Upper lobe of left lung (tissue), 6 donors: Measurements from ENCODE around the gene TAF7. TPM values are rescaled to one million over a fixed set of nuclear protein-coding genes. Genes with fewer than 3 reads are reported as not detected.
A peak's percentile ranks its signal among the peaks of the same experiment; 100 is the strongest.
"Not testable (repeated sequence)": the region's sequence is repeated elsewhere in the genome, so short reads cannot be mapped to it uniquely, and the experiment has no call there.

Experiments used
- ATAC-seq, 2 donors: fragments of 200-7000 bp; cut with Tn5 transposase; one replicate each; pipeline ENCODE4 v1.9.1; 2022; ENCODE audit warnings: mild to moderate bottlenecking in 2 of 2, moderate library complexity in 2 of 2; ENCODE audit not compliant: low FRiP score in 2 of 2
- DNase-seq, 2 donors: peaks; one replicate each; pipeline ENCODE4 v3.0.0-alpha.2; 2019 to 2020
- H3K27ac ChIP-seq, 4 donors: fragments of 200-600 bp; sonication (generic); one replicate each; pipeline ENCODE4 v1.5.1; 2016 to 2019
- H3K27me3 ChIP-seq, 4 donors: fragments of 200-600 bp; sonication (generic); one replicate each; pipeline ENCODE4 v1.5.1; 2017 to 2019
- H3K36me3 ChIP-seq, 4 donors: fragments of 200-600 bp; sonication (generic); one replicate each; pipeline ENCODE4 v1.5.1; 2016 to 2019
- H3K4me1 ChIP-seq, 4 donors: fragments of 200-600 bp; sonication (generic); one replicate each; pipeline ENCODE4 v1.5.1; 2018 to 2019
- H3K4me3 ChIP-seq, 4 donors: fragments of 200-600 bp; sonication (generic); one replicate each; pipeline ENCODE4 v1.5.1; 2017 to 2019; ENCODE audit warnings: mild to moderate bottlenecking in 2 of 4, moderate library complexity in 1 of 4
- H3K9me3 ChIP-seq, 4 donors: fragments of 200-600 bp; sonication (generic); one replicate each; pipeline ENCODE4 v1.5.1; 2018 to 2019
- EP300 ChIP-seq, 4 donors: sonication (generic); formaldehyde crosslinking; IDR thresholded peaks; one replicate each; pipeline ENCODE4 v1.5.1; 2017; ENCODE audit warnings: antibody characterized with exemption in 4 of 4, control low read depth in 2 of 4
- POLR2A ChIP-seq, 4 donors: fragments of 450-650 bp; IDR thresholded peaks; one replicate each; pipeline ENCODE4 v1.5.1; 2016 to 2017; ENCODE audit warnings: antibody characterized with exemption in 4 of 4, mild to moderate bottlenecking in 2 of 4
- POLR2AphosphoS5 ChIP-seq, 2 donors: sonication (generic); formaldehyde crosslinking; IDR thresholded peaks; one replicate each; pipeline ENCODE4 v1.5.1; 2017; ENCODE audit warnings: antibody characterized with exemption in 2 of 2
- WGBS, 2 donors: methylation state at CpG; one replicate each; pipeline ENCODE4 v1.1.5; 2017 to 2018; 5-methylcytosine and 5-hydroxymethylcytosine counted together
- total RNA-seq, 6 donors: library from RNA; depleted of rRNA in 4 of 6; stranded (reverse); fragments of >200 nt in 4 of 6; gene quantifications; one replicate each; pipeline versions ENCODE4 v1.1.0 to v1.2.1, GENCODE V29; 2016 to 2021
- TF ChIP-seq, protein P1 (sequence below), 6 experiments: fragments of 450-650 bp in 4 of 6; fragments of 200-600 bp in 2 of 6; sonication (generic) in 2 of 6; IDR thresholded peaks; one replicate each; pipeline ENCODE4 v1.5.1; 2016 to 2019; ENCODE audit warnings: antibody characterized with exemption in 6 of 6
- donor health status: DM: no; HTN: no; CAD: no; lungs with moderate emphysema.
- donor health status: DM: no; HTN: yes; CAD: no; lungs with severe emphysema.

Gene TAF7
- total RNA-seq, 6 donors from 2014 or later = 35.6 to 74.5 (median 39.8) TPM

DNA sequence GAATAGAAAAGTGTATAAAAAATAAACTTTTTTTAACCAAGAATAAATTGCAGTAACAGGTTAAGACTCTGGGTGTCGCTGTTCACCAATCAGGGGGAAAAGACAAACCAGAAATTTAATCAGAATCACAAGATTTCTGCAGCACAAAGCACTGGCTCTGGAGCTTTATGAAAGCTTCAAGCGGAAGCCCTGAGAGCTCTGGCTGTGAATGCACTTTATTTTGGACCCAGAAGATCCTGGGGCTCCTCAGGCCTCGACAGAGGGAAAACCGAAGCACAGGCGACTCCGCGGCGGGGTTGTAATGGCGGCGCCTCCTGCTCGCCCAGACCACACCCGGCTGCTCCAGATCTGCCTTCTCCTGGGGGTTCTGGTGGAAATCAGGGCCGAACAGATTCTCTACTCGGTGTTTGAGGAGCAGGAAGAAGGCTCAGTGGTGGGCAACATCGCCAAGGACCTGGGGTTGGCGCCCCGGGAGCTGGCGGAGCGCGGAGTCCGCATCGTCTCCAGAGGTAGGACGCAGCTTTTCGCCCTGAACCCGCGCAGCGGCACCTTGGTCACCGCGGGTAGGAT lies 34.4 kb upstream of the TAF7 start, which contains the start of gene PCDHGA4:
PCDHGA4 (plus strand) TSS at position 122 of the 570 bp plus-strand sequence; CDS start at position 209, 87 bp downstream.
- Histone ChIP-seq H3K4me1 (no peaks in the 10 kb centered on the region), H3K9me3 (peaks cover 25 to 85% (median 68%) of the 10 kb centered on the region in 4 donors), H3K27me3 (no peaks in the 10 kb centered on the region), H3K27ac (no peak within 1 kb of the TSS), H3K36me3 (no peaks in the 10 kb centered on the region), H3K4me3 (peak within 1 kb of the TSS in 3 of 4 donors; percentile 19 to 28 (median 25))
- ATAC-seq (no peak), DNase-seq (peak in 1 of 2 donors; percentile 77)
- 16 to 19% methylated on average over 22 to 25 of the region's 29 CpGs for WGBS, 2 donors
- TF ChIP-seq EP300 (IDR thresholded peaks at IDR 0.05) (no peak), POLR2A (IDR thresholded peaks at IDR 0.05) (no peak), POLR2AphosphoS5 (IDR thresholded peaks at IDR 0.05) (no peak)
- TF ChIP-seq, protein P1, sequence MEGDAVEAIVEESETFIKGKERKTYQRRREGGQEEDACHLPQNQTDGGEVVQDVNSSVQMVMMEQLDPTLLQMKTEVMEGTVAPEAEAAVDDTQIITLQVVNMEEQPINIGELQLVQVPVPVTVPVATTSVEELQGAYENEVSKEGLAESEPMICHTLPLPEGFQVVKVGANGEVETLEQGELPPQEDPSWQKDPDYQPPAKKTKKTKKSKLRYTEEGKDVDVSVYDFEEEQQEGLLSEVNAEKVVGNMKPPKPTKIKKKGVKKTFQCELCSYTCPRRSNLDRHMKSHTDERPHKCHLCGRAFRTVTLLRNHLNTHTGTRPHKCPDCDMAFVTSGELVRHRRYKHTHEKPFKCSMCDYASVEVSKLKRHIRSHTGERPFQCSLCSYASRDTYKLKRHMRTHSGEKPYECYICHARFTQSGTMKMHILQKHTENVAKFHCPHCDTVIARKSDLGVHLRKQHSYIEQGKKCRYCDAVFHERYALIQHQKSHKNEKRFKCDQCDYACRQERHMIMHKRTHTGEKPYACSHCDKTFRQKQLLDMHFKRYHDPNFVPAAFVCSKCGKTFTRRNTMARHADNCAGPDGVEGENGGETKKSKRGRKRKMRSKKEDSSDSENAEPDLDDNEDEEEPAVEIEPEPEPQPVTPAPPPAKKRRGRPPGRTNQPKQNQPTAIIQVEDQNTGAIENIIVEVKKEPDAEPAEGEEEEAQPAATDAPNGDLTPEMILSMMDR (IDR thresholded peaks at IDR 0.05) = no peak

DNA sequence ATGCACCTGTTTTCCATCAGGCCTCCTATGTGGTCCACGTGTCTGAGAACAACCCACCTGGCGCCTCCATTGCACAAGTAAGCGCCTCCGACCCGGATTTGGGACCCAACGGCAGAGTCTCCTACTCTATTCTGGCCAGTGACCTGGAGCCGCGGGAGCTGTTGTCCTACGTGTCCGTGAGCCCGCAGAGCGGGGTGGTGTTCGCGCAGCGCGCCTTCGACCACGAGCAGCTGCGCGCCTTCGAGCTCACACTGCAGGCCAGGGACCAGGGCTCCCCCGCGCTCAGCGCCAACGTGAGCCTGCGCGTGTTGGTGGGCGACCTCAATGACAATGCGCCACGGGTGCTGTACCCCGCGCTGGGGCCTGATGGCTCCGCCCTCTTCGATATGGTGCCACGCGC lies 31.0 kb upstream of the TAF7 start:
- Histone ChIP-seq H3K27me3 (no peaks in the 10 kb centered on the region), H3K4me1 (peaks cover 0 to 3% (median 0%) of the 10 kb centered on the region in 4 donors), H3K27ac (no peak overlapping the region), H3K9me3 (peaks cover 29 to 72% (median 51%) of the 10 kb centered on the region in 4 donors), H3K36me3 (no peaks in the 10 kb centered on the region), H3K4me3 (no peak overlapping the region)
- ATAC-seq = no peak
- TF ChIP-seq EP300 (IDR thresholded peaks at IDR 0.05) = no peak
- peak in 1 of 2 donors; percentile 72 for DNase-seq
- 48% methylated on average over 18 of the region's 36 CpGs; no CpG with 5 or more reads in 1 of the 2 donors for WGBS, 2 donors

DNA sequence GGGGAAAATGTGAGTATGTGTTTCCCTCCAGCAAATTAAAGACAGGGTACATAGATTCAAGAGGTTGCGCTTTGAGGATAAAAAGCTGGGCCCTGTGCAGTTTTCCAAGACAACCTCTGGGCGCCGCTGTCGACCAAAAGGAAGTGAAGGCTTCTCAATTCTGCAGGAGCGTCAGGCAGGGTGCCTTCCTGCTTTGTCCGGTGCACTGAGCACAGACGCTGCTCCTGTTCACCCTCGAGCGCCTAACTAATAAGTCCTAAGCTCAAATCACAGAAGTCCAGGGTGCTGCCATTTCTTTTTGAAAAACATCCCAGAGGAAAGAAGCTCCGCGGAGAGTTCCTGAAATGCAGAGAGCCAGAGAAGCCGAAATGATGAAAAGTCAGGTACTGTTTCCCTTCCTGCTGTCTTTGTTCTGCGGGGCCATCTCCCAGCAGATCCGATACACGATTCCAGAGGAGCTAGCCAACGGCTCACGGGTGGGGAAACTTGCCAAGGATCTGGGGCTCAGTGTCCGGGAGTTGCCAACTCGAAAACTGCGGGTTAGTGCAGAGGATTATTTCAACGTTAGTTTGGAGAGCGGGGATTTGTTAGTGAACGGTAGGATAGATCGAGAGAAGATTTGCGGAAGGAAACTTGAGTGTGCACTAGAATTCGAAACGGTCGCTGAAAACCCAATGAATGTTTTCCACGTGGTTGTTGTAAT lies 29.5 kb upstream of the TAF7 start, which contains the start of gene PCDHGB1:
PCDHGB1 (plus strand) TSS at position 183 of the 703 bp plus-strand sequence; CDS start at position 345, 162 bp downstream.
- ATAC-seq (no peak), DNase-seq (no peak)
- no peak for TF ChIP-seq POLR2AphosphoS5 (IDR thresholded peaks at IDR 0.05)
- TF ChIP-seq, protein P1 (IDR thresholded peaks at IDR 0.05) = peak in 2 of 6 experiments; percentile 17 to 24
- Histone ChIP-seq H3K27ac (no peak within 1 kb of the TSS), H3K27me3 (no peaks in the 10 kb centered on the region), H3K4me3 (peak within 1 kb of the TSS in 2 of 4 donors; percentile 15 to 19), H3K36me3 (no peaks in the 10 kb centered on the region), H3K4me1 (peaks cover 0 to 3% (median 0%) of the 10 kb centered on the region in 4 donors), H3K9me3 (peaks cover 20 to 72% (median 46%) of the 10 kb centered on the region in 4 donors)
- 23 to 27% methylated on average over 29 of the region's 29 CpGs for WGBS, 2 donors

DNA sequence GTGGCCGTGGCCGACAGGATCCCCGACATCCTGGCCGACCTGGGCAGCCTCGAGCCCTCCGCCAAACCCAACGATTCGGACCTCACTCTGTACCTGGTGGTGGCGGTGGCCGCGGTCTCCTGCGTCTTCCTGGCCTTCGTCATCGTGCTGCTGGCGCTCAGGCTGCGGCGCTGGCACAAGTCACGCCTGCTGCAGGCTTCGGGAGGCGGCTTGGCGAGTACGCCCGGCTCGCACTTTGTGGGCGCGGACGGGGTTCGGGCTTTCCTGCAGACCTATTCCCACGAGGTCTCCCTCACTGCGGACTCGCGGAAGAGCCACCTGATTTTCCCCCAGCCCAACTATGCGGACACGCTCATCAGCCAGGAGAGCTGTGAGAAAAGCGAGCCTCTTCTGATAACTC lies 25.4 kb upstream of the TAF7 start:
- not testable (repeated sequence) for H3K36me3 ChIP-seq, H3K27me3 ChIP-seq, H3K4me1 ChIP-seq, ATAC-seq, H3K27ac ChIP-seq, H3K4me3 ChIP-seq
- 49 to 58% methylated on average over 8 of the region's 35 CpGs for WGBS, 2 donors
- peak in 1 of 2 donors; percentile 62 for DNase-seq
- H3K9me3 ChIP-seq = peaks cover 19 to 73% (median 41%) of the 10 kb centered on the region in 4 donors

DNA sequence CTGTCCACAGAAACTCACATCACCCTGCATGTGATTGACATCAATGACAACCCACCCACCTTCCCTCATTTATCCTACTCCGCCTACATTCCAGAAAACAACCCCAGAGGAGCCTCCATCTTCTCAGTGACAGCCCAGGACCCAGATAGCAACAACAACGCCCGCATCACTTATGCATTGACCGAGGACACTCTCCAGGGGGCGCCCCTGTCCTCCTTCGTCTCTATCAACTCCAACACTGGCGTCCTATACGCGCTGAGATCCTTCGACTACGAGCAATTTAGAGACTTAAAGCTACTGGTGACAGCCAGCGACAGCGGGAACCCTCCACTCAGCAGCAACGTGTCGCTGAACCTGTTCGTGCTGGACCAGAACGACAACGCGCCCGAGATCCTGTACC lies 24.7 kb upstream of the TAF7 start:
- no peak for ATAC-seq
- Histone ChIP-seq H3K4me3 (no peak overlapping the region), H3K36me3 (no peaks in the 10 kb centered on the region), H3K27me3 (no peaks in the 10 kb centered on the region), H3K27ac (no peak overlapping the region), H3K4me1 (peaks cover 0 to 3% (median 0%) of the 10 kb centered on the region in 4 donors), H3K9me3 (peaks cover 21 to 73% (median 39%) of the 10 kb centered on the region in 4 donors)
- TF ChIP-seq, protein P1 (IDR thresholded peaks at IDR 0.05) = no peak
- TF ChIP-seq POLR2A (IDR thresholded peaks at IDR 0.05) = no peak
- no peak for TF ChIP-seq POLR2AphosphoS5 (IDR thresholded peaks at IDR 0.05)
- no peak for TF ChIP-seq EP300 (IDR thresholded peaks at IDR 0.05)
- no peak for DNase-seq
- 34 to 45% methylated on average over 13 to 20 of the region's 20 CpGs for WGBS, 2 donors
